Measurements from ENCODE around the gene TNFRSF1B.

The TNFRSF1B gene

DNA sequence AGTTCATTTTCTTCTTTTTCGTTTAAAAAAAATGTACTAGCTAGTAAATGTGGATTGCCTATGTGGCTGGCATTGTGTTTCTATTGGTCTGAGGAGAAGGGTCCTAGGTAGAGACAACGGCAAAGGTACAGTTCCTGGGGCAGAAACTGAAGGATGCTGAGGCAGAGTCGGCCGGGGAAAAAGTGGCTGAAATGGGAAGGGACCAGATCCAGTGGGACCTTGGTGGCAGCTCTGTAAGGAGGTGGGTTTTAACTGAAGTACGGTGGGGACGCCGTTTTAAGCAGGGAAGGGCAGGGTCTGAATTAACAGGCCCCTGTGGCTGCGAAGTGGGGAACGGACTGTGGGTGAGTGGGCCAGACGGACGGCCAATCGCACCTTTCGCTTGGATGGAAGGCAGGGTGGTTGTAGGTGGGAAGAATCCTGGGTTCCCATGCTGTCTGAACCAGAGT is 62.6 kb downstream of the TNFRSF1B start:
- Histone ChIP-seq H3K79me2 (ENCODE audit: insufficient read depth, low read length) (peaks cover 37% of the 10 kb centered on the region), H3K9me3 (ENCODE audit: insufficient read depth, low read length, severe bottlenecking) (no peaks in the 10 kb centered on the region), H3K4me3 (ENCODE audit: low read depth in 1 of 2, low read length in 2 of 2) (peak overlapping the region in 1 of 2 experiments; percentile 87; a peak in 2 of 4 replicates), H3K27ac (ENCODE audit: low read length) (no peak overlapping the region), H3K4me2 (ENCODE audit: insufficient read depth, low read length) (peak overlapping the region; percentile 50), H3K36me3 (ENCODE audit: insufficient read depth, low read length) (no peaks in the 10 kb centered on the region; the same call in 1 of the 2 replicates), H2AFZ (ENCODE audit: low read depth, low read length) (peak overlapping the region; percentile 73), H3K9ac (ENCODE audit: low read depth, low read length) (peak overlapping the region; percentile 94; the same call in 1 of the 2 replicates), H4K20me1 (ENCODE audit: insufficient read depth, low read length) (peaks cover 8% of the 10 kb centered on the region; the same call in 1 of the 2 replicates), H3K27me3 (ENCODE audit: insufficient read depth, low read length, poor library complexity) (no peaks in the 10 kb centered on the region), H3K4me1 (ENCODE audit: insufficient read depth, low read length) (peaks cover 22% of the 10 kb centered on the region)
- no peak for TF ChIP-seq EZH2 (IDR thresholded peaks at IDR 0.05; ENCODE audit: borderline replicate concordance, low read depth, low read length, severe bottlenecking)
- TF ChIP-seq, protein P1, sequence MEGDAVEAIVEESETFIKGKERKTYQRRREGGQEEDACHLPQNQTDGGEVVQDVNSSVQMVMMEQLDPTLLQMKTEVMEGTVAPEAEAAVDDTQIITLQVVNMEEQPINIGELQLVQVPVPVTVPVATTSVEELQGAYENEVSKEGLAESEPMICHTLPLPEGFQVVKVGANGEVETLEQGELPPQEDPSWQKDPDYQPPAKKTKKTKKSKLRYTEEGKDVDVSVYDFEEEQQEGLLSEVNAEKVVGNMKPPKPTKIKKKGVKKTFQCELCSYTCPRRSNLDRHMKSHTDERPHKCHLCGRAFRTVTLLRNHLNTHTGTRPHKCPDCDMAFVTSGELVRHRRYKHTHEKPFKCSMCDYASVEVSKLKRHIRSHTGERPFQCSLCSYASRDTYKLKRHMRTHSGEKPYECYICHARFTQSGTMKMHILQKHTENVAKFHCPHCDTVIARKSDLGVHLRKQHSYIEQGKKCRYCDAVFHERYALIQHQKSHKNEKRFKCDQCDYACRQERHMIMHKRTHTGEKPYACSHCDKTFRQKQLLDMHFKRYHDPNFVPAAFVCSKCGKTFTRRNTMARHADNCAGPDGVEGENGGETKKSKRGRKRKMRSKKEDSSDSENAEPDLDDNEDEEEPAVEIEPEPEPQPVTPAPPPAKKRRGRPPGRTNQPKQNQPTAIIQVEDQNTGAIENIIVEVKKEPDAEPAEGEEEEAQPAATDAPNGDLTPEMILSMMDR (IDR thresholded peaks at IDR 0.05; ENCODE audit: borderline replicate concordance, extremely low read depth, low read length, poor library complexity, severe bottlenecking) = no peak
- peak; percentile 29; the same call in 2 of the 3 replicates for ATAC-seq (ENCODE audit: insufficient read depth, low read depth)
- DNase-seq = no peak

DNA sequence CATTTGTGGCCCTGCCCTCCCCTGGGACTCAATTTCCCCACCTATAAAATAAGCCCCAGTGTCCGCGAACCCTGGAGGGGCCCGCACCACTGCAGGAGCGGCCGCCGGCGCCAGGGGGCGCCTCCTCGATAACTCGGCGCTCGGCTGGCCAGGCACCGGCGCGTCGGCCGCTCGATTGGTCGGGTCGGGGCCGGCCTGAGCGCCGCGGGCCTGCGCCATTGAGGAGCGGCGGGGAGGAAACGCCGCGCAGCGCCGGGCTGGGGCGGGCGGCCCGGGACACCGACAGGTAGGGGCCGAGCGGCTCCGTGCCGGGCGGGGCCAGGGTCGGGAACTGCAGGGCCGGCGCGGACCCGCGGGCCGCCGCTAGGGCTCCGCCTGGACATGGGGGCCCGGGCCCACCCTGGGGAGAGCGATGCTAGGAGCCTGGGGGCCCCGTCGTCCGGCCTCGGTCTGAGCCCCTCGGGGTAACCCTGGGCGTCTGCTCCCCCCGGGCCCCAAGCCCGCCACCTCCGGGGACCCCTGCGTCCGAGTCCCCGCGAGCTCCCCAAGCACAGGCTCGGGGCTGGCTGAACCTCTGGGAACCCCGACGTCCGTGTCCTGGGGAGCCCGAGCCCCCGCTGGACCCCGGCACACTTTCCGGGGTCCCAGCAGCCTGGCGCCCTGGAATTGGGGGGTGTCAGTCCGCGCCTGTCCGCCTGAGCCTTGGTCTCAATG is 63.2 kb downstream of the TNFRSF1B start, which contains the start of gene VPS13D:
Gene VPS13D (plus strand): TSS at position 196 of the 714 bp plus-strand sequence. CDS start 4,237 bp downstream, outside the sequence.
- Histone ChIP-seq H3K27ac (ENCODE audit: low read length) (peak within 1 kb of the TSS; percentile 66), H3K27me3 (ENCODE audit: insufficient read depth, low read length, poor library complexity) (no peaks in the 10 kb centered on the region), H3K36me3 (ENCODE audit: insufficient read depth, low read length) (peaks cover 6% of the 10 kb centered on the region), H3K4me2 (ENCODE audit: insufficient read depth, low read length) (peak within 1 kb of the TSS; percentile 90), H2AFZ (ENCODE audit: low read depth, low read length) (peak within 1 kb of the TSS; percentile 77), H3K4me1 (ENCODE audit: insufficient read depth, low read length) (peaks cover 22% of the 10 kb centered on the region), H4K20me1 (ENCODE audit: insufficient read depth, low read length) (peaks cover 8% of the 10 kb centered on the region; the same call in 1 of the 2 replicates), H3K9ac (ENCODE audit: low read depth, low read length) (peak within 1 kb of the TSS; percentile 94), H3K79me2 (ENCODE audit: insufficient read depth, low read length) (peaks cover 43% of the 10 kb centered on the region), H3K4me3 (ENCODE audit: low read depth in 1 of 2, low read length in 2 of 2) (peak within 1 kb of the TSS; percentile 87 to 98), H3K9me3 (ENCODE audit: insufficient read depth, low read length, severe bottlenecking) (no peaks in the 10 kb centered on the region)
- no peak for TF ChIP-seq EZH2 (IDR thresholded peaks at IDR 0.05; ENCODE audit: borderline replicate concordance, low read depth, low read length, severe bottlenecking)
- TF ChIP-seq, protein P1 (IDR thresholded peaks at IDR 0.05; ENCODE audit: borderline replicate concordance, extremely low read depth, low read length, poor library complexity, severe bottlenecking) = peak; percentile 92
- DNase-seq (peak; percentile 83), ATAC-seq (ENCODE audit: insufficient read depth, low read depth) (peak; percentile 96)

DNA sequence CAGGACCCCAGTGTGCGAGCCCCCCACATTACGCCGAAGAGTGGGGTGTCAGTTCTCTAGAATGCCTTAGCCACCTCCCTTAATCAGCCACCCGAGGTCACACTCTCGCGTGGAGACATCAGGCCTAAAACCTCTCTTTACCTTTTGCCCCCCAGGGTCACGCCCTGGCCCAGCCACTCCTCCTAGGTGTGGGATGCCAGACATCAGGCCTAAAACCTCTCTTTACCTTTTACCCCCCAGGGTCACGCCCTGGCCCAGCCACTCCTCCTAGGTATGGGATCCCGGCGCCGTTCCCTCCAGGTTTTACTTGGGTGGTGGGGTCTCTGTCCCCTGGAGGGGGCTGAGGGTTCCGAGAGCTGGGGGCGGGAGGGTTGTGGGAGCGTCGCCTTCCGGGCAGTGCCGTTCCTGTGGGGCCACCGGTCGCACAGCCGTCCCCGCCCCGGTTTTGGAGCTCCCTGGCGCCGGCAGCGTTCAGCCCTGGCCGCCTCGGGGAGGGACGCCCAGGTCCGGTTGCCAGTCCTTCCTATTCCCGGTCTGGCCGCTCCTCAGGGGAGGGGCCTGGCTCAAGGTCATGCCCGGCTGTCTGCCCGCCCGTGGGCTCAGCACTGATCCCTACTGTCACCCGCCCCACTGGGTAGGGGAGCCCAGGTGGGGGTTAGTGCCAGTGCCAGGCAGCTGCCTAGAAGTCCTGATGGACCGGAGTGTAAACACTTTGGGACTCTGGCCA is 63.9 kb downstream of the TNFRSF1B start:
- Histone ChIP-seq H3K36me3 (ENCODE audit: insufficient read depth, low read length) (peaks cover 10% of the 10 kb centered on the region), H4K20me1 (ENCODE audit: insufficient read depth, low read length) (peaks cover 8% of the 10 kb centered on the region; the same call in 1 of the 2 replicates), H3K4me1 (ENCODE audit: insufficient read depth, low read length) (peaks cover 22% of the 10 kb centered on the region), H3K4me2 (ENCODE audit: insufficient read depth, low read length) (peak overlapping the region; percentile 90), H3K9ac (ENCODE audit: low read depth, low read length) (peak overlapping the region; percentile 94), H3K9me3 (ENCODE audit: insufficient read depth, low read length, severe bottlenecking) (no peaks in the 10 kb centered on the region), H3K4me3 (ENCODE audit: low read depth in 1 of 2, low read length in 2 of 2) (peak overlapping the region; percentile 87 to 98), H2AFZ (ENCODE audit: low read depth, low read length) (peak overlapping the region; percentile 77), H3K79me2 (ENCODE audit: insufficient read depth, low read length) (peaks cover 43% of the 10 kb centered on the region), H3K27me3 (ENCODE audit: insufficient read depth, low read length, poor library complexity) (no peaks in the 10 kb centered on the region), H3K27ac (ENCODE audit: low read length) (peak overlapping the region; percentile 66)
- ATAC-seq (ENCODE audit: insufficient read depth, low read depth) = 0 out of 3 replicates have a peak, but pooled peaks have one; percentile 8
- TF ChIP-seq EZH2 (IDR thresholded peaks at IDR 0.05; ENCODE audit: borderline replicate concordance, low read depth, low read length, severe bottlenecking) = no peak
- TF ChIP-seq, protein P1 (IDR thresholded peaks at IDR 0.05; ENCODE audit: borderline replicate concordance, extremely low read depth, low read length, poor library complexity, severe bottlenecking) = no peak
- no peak for DNase-seq

All from DND-41 (cell line).